K562 (cell line): ENCODE data around the gene PAX2.

Source experiments
- CTCF ChIP-seq, 3 experiments: IDR thresholded peaks in 2 of 3; conservative IDR thresholded peaks in 1 of 3; 2 replicates each; pipeline ENCODE4 v1.5.1; 2011 to 2012; ENCODE audit warnings: low read length in 3 of 3, mild to moderate bottlenecking in 3 of 3, control low read depth in 2 of 3, improper control_type of control experiment in 1 of 3, inconsistent platforms in 1 of 3, low read depth in 1 of 3, mixed read lengths in 1 of 3, moderate library complexity in 1 of 3; ENCODE audit not compliant: insufficient read depth in 2 of 3
- ZNF274 ChIP-seq: IDR thresholded peaks from 2 replicates; pipeline ENCODE4 v1.6.1; 2011; ENCODE audit warnings: low read depth, mild to moderate bottlenecking, low read length, moderate library complexity, borderline replicate concordance

- TF ChIP-seq CTCF (IDR thresholded peaks at IDR 0.05 in 2 of 3, conservative IDR thresholded peaks at IDR 0.05 in 1 of 3; ENCODE audit: insufficient read depth in 2 of 3, low read depth in 1 of 3, low read length in 3 of 3) (no peak), ZNF274 (no peak)
Measured at GRCh38 chr10:100806356-100806645, 60.9 kb downstream of the PAX2 start.
